HG03558 (cell line): Measurements from ENCODE around the gene GSTM2.
"Not testable (repeated sequence)": the region's sequence is repeated elsewhere in the genome, so short reads cannot be mapped to it uniquely, and the experiment has no call there.

Experiments
- ATAC-seq: cut with Tn5 transposase; IDR thresholded peaks from one replicate; pipeline ENCODE4 v1.9.1; 2021; ENCODE audit warnings: moderate number of reproducible peaks; ENCODE audit not compliant: unreplicated experiment; ENCODE audit errors: extremely low read depth

GSTM2 gene

DNA sequence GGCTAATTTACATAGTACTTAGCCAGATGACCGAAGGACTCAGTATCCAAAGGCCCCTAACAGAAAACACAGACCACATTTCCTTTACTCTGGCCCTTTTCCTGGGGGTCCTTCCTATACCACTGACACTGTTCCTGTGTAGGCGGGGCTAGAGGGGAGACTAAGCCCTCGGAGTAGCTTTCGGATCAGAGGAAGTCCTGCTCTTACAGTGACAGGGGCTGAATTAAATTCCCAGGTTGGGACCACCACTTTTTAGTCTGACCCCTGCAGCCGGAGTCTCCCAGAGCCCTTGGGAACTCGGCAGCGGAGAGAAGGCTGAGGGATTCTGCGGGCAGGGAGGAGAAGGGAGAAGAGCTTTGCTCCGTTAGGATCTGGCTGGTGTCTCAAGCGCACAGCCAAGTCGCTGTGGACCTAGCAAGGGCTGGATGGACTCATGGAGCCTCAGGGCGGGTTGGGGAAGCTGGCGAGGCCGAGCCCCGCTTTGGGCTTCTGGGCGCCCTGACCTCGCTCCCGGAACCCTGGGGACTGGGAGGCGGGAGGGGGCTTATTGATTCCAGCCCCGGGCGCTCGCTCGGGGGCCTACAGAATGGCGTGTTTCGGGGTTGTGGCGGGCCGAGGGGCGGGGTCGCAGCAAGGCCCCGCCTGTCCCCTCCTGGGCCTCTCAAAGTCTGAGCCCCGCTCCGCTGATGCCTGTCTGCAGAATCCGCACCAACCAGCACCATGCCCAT lies 43.9 kb downstream of the GSTM2 start, which contains the start of gene GSTM5:
TSS of gene GSTM5 (plus strand) at position 659 of the 728 bp plus-strand sequence. CDS start at position 721, 62 bp downstream.
- not testable (repeated sequence) for ATAC-seq

DNA sequence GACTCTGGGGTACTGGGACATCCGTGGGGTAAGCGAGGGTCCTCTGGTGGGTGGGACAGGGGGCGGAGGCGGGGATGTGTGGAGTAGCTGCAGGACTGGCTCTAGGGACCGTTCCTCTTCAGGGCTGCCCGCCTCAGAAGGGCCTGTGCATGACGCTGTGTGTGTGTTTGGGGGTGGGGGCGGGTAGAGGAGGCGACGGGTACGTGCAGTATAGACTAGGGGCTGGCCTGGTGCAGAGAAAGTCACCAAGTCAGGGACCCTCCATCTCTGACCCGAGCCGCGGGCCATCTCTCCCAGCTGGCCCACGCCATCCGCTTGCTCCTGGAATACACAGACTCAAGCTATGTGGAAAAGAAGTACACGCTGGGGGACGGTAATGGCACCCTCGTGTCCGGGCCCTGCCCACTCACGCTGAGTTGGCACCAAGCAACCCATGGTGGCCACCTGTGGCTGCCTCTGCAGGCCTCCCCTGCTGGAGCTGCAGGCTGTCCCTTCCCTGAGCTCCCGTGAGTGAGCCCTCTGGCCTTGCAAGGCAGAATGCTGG lies 44.5 kb downstream of the GSTM2 start:
- no peak for ATAC-seq

DNA sequence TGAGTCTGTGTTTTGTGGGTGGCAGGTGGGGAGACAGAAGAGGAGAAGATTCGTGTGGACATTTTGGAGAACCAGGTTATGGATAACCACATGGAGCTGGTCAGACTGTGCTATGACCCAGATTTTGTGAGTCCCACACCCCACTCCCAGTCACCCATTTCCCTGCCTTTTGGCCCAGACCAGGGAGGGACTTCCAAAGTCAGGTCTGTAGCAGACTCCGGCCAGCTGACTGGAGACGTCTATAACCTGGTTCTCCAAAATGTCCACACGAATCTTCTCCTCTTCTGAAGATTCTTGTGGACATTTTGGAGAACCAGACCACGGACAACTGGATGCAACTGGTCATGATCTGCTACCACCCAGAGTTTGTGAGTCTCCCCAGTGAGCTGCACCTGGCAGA lies 45.8 kb downstream of the GSTM2 start:
- ATAC-seq = no peak

DNA sequence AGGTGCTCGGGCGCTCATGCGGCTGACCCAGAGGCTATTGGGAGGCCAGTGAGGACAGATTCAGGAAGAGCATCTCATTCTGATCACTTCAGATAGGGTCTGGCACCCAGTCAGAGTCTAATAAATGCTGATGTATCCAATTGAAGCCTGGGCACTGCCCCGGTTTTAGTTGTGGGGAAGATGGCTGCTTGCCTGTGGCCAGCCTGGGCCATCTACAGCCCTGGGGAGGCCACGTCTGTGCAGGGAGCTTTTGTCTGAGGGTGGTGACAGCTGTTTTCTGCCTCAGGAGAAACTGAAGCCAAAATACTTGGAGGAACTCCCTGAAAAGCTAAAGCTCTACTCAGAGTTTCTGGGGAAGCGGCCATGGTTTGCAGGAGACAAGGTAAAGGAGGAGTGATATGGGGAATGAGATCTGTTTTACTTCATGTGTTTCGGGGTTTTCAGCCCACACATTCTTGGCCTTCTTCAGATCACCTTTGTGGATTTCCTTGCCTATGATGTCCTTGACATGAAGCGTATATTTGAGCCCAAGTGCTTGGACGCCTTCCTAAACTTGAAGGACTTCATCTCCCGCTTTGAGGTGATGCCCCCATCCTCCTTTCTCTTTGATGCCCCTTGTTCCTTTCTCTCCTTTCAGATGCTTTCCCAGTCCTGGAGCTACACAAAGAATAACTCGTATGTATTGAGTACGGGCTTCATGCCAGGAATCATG lies 47.0 kb downstream of the GSTM2 start:
- no peak for ATAC-seq

DNA sequence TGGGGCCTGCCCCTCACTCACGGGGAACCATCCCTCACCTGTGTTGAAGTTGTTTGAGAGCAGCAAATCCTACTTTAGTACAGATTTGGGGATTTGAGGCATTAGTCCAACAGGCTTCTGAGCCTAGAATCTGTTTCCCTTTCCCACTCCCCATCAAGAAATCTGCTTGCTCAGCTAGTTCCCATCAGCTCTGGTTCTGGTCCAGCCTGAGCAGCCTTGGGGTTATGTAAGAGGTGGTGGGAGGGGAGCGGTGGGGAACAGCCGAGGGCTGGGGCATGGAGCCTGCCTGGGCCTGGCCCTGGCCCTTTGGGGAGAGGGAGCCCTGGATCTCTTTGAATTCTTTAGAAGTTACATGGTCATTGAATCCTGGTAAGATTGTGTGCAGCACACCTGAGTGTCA lies 48.3 kb downstream of the GSTM2 start:
- ATAC-seq = no peak

DNA sequence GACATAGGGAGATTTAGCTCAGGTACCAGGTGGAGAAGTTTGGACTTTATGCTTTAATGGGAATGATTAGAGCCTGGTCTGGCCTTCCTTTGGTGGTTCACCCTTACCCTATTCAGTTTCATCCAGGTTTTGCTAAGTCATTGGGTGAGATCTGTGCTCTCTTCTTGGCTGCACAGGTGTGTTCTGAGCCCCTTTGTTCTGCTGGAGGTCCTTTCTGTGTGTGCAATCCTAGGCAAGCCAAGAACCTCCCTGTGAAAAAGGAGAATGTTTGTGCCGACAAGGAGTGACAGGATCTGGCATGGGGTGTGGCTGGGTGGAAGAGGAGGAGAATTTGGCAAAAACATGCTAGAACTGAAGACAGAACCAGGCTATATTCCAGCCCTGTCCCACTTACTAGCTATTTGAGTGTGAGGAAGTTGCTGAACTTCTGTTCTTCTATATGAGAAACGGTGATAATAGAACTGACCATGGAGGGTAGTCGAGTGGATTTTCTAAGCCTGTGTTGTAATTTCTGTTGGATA lies 48.8 kb downstream of the GSTM2 start:
- no peak for ATAC-seq

DNA sequence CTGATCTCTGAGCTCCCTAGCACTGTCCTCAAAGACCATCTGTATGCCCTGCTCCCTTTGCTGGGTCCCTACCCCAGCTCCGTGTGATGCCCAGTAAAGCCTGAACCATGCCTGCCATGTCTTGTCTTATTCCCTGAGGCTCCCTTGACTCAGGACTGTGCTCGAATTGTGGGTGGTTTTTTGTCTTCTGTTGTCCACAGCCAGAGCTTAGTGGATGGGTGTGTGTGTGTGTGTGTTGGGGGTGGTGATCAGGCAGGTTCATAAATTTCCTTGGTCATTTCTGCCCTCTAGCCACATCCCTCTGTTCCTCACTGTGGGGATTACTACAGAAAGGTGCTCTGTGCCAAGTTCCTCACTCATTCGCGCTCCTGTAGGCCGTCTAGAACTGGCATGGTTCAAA lies 49.9 kb downstream of the GSTM2 start:
- no peak for ATAC-seq

DNA sequence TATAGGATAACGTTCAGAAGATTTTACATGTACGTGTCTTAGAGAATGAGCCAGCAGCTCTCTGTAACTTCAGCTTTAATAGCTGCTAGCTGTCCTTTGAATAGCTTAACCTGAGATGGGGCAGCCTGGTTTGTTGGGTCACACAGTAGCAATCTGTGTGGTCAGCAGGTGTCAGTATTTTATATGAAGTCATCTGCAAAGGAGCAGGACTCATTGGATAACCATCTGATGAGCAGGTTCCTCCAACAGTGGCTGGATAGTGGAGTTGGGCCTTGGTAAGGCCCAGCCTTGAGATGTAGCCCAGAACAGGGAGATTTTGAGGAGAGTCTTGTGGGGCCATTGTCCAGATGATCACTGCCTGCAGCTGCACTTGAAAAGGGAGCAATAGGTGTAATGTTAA lies 50.6 kb downstream of the GSTM2 start:
- no peak for ATAC-seq

DNA sequence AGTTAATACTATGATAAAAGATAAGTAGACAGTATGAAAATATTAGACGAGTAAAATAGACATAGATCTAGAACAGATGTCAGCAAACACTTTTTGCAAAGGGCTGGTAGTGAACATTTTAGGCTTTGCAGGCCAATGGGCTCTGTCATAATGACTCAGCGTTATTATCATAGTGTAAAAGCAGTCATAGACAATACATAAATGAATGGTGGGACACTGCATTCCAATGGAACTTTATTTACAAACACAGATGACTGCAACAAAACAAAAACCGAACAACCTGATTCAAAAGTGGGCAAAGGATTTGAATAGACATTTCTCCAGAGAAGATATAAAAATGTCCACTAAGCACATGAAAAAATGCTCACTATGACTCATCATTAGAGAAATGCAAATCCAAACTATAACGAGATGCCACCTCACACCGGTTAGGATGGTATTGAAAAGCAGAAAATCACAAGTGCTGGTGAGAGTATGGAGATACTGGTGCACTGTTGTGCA lies 51.5 kb downstream of the GSTM2 start:
- no peak for ATAC-seq

DNA sequence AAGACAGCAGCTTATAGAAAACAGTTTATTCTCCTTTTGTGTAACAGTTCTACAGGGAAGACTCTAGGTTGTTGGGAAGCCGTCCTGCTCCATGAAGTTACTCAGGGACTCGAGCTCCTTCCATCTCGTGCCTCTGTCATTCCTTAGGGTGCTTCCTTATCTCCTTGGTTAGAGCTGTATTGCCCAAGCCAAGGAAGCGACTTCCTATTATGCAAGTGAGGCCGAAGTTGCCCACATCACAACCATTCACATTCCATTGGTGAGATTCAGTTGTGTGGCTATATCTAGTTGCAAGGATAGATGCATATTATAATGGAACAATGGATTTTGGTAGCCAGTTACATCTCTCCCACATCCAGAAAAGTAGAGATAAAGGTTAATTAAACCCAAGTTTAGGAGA lies 53.2 kb downstream of the GSTM2 start:
- ATAC-seq = no peak

DNA sequence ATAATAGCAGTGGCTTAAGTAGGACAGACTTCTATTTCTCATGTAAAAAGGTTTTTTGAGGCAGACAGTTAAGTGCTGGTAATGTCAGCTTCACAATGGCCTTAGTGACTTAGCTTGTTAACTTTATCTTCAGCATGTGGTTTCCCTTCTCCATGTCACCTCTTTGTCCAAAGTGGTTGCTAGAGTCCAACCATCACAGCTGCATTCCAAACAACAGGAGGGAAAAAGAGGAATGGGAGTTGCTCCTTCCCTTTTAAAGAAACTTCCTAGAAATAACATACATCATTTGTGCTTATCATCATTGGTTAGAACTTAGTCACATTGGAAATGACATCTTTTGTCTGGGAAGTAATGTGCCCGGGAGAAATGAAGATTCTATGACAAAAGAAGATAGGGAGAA lies 54.1 kb downstream of the GSTM2 start:
- no peak for ATAC-seq

DNA sequence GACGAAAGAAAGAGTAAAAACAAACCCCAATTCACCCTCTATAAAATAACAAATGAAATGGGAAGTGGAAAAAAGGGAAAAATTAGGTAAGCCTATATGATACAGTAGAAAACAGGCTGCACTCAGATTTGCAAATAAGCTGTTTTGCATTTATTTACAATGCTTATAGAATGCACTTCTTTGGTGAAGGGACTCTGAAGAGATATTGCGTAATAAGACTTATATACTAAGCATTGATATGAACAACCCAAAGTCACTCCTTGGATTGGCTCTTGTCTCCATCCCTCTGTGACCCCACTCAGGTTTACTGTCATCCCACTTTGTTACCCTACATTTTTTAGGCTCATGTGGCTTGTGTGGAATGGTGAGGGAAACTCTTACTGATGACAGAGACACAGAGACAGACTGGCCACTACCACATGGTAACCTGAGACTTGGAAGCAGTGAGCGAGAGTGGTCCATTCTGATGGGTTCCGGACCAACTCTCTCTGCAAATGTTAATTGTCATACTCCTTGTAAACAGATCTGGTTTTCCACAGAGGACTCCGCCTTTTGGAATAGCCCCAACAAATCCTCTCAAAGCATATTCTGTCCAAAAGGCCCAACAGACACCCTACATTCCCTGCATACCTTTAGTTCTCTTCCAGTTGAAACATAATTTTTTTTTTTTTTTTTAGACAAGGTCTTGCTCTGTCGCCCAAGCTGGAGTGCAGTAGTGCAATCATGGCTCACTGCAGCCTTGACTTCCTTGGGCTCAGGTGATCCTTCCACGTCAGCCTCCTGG lies 55.2 kb downstream of the GSTM2 start:
- no peak for ATAC-seq
